K562 (cell line): Measurements from ENCODE around the gene SOCS7. TPM values are rescaled to one million over a fixed set of nuclear protein-coding genes. Genes with fewer than 3 reads are reported as not detected.

Source experiments
- ARID2 ChIP-seq: fragments of 450-650 bp; IDR thresholded peaks from 2 replicates; pipeline ENCODE4 v1.6.1; 2017; ENCODE audit warnings: antibody characterized with exemption, mild to moderate bottlenecking
- CLOCK ChIP-seq: fragments of 250-450 bp; sonication (Bioruptor Pico); IDR thresholded peaks from 2 replicates; pipeline ENCODE4 v1.4.0; 2020; ENCODE audit warnings: mild to moderate bottlenecking, moderate library complexity, borderline replicate concordance
- FOXO4 ChIP-seq: fragments of 450-650 bp; formaldehyde crosslinking; IDR thresholded peaks from 2 replicates; pipeline ENCODE4 v1.4.0; 2020; ENCODE audit warnings: mild to moderate bottlenecking, moderate library complexity
- HDAC1 ChIP-seq, 2 experiments: fragments of 450-650 bp; IDR thresholded peaks; 2 replicates each; pipeline ENCODE4 v1.6.1; 2016 to 2017; ENCODE audit warnings: inconsistent platforms in 1 of 2, mild to moderate bottlenecking in 1 of 2, moderate library complexity in 1 of 2
- L3MBTL2 ChIP-seq: fragments of 450-650 bp; IDR thresholded peaks from 2 replicates; pipeline ENCODE4 v1.6.1; 2016; ENCODE audit warnings: mild to moderate bottlenecking, moderate library complexity
- MNT ChIP-seq, 2 experiments: fragments of 450-650 bp; conservative IDR thresholded peaks; 2 replicates each; pipeline ENCODE4 v1.6.1; 2017; ENCODE audit warnings: mild to moderate bottlenecking in 2 of 2, moderate library complexity in 2 of 2
- MTA3 ChIP-seq: fragments of 450-650 bp; formaldehyde crosslinking; IDR thresholded peaks from 2 replicates; pipeline ENCODE4 v1.6.1; 2017; ENCODE audit warnings: mild to moderate bottlenecking, borderline replicate concordance
- NFE2L1 ChIP-seq: fragments of 450-650 bp; IDR thresholded peaks from 2 replicates; pipeline ENCODE4 v1.6.1; 2016; ENCODE audit warnings: missing genetic modification characterization, low read depth, mild to moderate bottlenecking, missing compliant biosample characterization, moderate library complexity, borderline replicate concordance
- PYGO2 ChIP-seq: fragments of 450-650 bp; IDR thresholded peaks from 2 replicates; pipeline ENCODE4 v1.6.1; 2016; ENCODE audit warnings: mild to moderate bottlenecking, missing genetic modification characterization, moderate library complexity, missing compliant biosample characterization
- RBM15 ChIP-seq: fragments of 200-400 bp; formaldehyde crosslinking; IDR thresholded peaks from 2 replicates; pipeline ENCODE4 v1.6.1; 2018; ENCODE audit warnings: mild to moderate bottlenecking, low read length, moderate library complexity; ENCODE audit not compliant: insufficient read depth
- RBM34 ChIP-seq: fragments of 200-400 bp; formaldehyde crosslinking; IDR thresholded peaks from 2 replicates; pipeline ENCODE4 v1.6.1; 2018; ENCODE audit warnings: low read length, borderline replicate concordance; ENCODE audit not compliant: insufficient read depth
- SIRT6 ChIP-seq: IDR thresholded peaks from one replicate; pipeline ENCODE4 v1.6.1; 2012; ENCODE audit warnings: low read depth, mild to moderate bottlenecking, control low read depth, inconsistent platforms, low read length, moderate library complexity
- TAF1 ChIP-seq: IDR thresholded peaks from 2 replicates; pipeline ENCODE4 v1.6.1; 2011; ENCODE audit warnings: mild to moderate bottlenecking, low read length, moderate library complexity; ENCODE audit not compliant: insufficient read depth, control insufficient read depth, severe bottlenecking; ENCODE audit errors: extremely low read depth
- TRIM28 ChIP-seq: fragments of 450-650 bp; IDR thresholded peaks from 2 replicates; pipeline ENCODE4 v1.6.1; 2017
- VEZF1 ChIP-seq: fragments of 200-800 bp; sonication (Bioruptor generic); IDR thresholded peaks from 2 replicates; pipeline ENCODE4 v1.6.1; 2017; ENCODE audit warnings: missing genetic modification characterization, missing compliant biosample characterization
- ZBTB26 ChIP-seq: fragments of 450-650 bp; formaldehyde crosslinking; IDR thresholded peaks from 2 replicates; pipeline ENCODE4 v1.4.0; 2022; ENCODE audit warnings: missing genetic modification characterization
- ZNF717 ChIP-seq: fragments of 250-450 bp; sonication (Bioruptor Pico); IDR thresholded peaks from 2 replicates; pipeline ENCODE4 v1.5.0; 2021
- ZNF778 ChIP-seq: fragments of 450-650 bp; formaldehyde crosslinking; IDR thresholded peaks from 2 replicates; pipeline ENCODE4 v1.4.0; 2020; ENCODE audit warnings: mild to moderate bottlenecking, moderate library complexity
- polyA plus RNA-seq, 8 experiments: library from polyadenylated mRNA; depleted of rRNA in 4 of 8; stranded (reverse) in 5 of 8; unstranded in 3 of 8; fragments of >200 nt; fragmentation: Nextera tagmentation in 2 of 8; fragmentation: Illumina TruSeq in 1 of 8; extraction: Ambion mirVana in 2 of 8; extraction: Trizol in 1 of 8; gene quantifications; 2 replicates each; pipeline versions ENCODE4 v1.2.1 to v1.2.3, GENCODE V29; 2011 to 2014; ENCODE audit warnings: inconsistent platforms in 1 of 8, missing spikeins in 1 of 8
- total RNA-seq, 7 experiments: library from RNA; depleted of rRNA in 6 of 7; stranded (reverse); fragments of >200 nt in 6 of 7; fragmentation: Illumina TruSeq in 2 of 7; extraction: Trizol in 2 of 7; gene quantifications; 2 replicates each; pipeline versions ENCODE4 v1.2.1 to v1.2.3, GENCODE V29; 2011 to 2021; ENCODE audit warnings: low replicate concordance in 1 of 7

SOCS7 gene
- total and polyA plus RNA-seq, 9 of the 15 experiments (the other 6 are each of a cell fraction or from before 2014, with no cell fraction given), result 0.94 to 14.5 (median 8.2) TPM

GRCh38 chr17:38351412-38352222 lies at the start of gene SOCS7 (continued):
- TF ChIP-seq MNT (conservative IDR thresholded peaks at IDR 0.05) (peak; percentile 77 to 86), FOXO4 (CRISPR knock-in tag) (no peak), CLOCK (CRISPR knock-in tag) (no peak), RBM15 (no peak), TRIM28 (no peak), RBM34 (no peak), SIRT6 (no peak), ZNF717 (CRISPR knock-in tag) (no peak), ARID2 (no peak), ZBTB26 (CRISPR knock-in tag) (no peak), NFE2L1 (tag) (no peak), MTA3 (peak; percentile 84; the same call in 1 of the 2 replicates), L3MBTL2 (peak; percentile 85), PYGO2 (tag) (no peak), TAF1 (peak; percentile 78), VEZF1 (CRISPR knock-in tag) (peak; percentile 95), ZNF778 (CRISPR knock-in tag) (no peak), HDAC1 (IDR thresholded peaks at IDR 0.05) (peak in 1 of 2 experiments; percentile 78; a peak in 2 of 4 replicates)
